GM18858 (cell line): ENCODE measurements around the gene PTX4.
"Not testable (repeated sequence)": the region's sequence is repeated elsewhere in the genome, so short reads cannot be mapped to it uniquely, and the experiment has no call there.

Experiments used
- ATAC-seq: cut with Tn5 transposase; IDR thresholded peaks from one replicate; pipeline ENCODE4 v1.9.1; 2021; ENCODE audit not compliant: unreplicated experiment

The PTX4 gene

GRCh38 chr16:1445518-1446203, 43.1 kb downstream of the PTX4 start:
- ATAC-seq = no peak

- no peak for ATAC-seq
Measured at GRCh38 chr16:1444730-1445517, 43.8 kb downstream of the PTX4 start.

DNA sequence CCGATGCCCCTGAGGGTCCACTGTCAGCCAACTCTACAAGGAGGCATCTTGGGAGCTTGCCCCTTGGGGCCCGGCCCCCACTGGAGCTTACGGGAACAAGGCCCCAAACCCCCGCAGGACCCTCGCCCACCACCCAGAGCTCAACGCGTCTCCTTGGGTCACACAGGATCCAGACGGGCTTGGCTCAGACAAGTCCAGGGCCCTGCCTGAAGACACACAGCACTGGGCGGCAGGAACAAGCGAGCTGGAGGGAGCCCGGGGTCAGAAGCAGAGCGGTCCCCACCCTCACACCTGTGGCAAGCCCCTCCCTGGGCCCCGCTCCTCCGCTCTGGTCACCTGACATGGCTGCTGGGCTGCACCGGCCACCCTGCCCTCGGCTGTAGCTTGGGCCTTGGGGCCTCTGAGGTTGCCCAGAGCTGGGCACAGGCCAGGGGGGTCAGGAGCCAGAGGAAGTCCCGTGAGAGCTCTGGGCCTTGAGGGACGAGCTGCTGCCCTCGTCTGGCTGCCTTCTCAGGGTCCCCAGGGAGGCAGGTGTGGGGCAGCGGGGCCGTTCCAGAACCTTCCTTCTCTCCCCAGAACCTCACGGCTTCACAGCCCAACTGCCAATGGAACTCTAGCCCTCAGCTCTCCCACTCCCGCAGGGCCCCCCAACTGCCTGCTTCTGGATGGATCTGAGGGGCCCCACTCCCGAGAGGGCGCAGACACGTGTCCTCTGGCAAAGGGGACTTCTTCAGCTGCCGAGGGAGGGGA, 44.6 kb downstream of the PTX4 start, which contains the start of gene CCDC154:
Gene CCDC154 (minus strand): TSS at position 577 of the 750 bp plus-strand sequence. CDS start 234 bp downstream, at position 343.
- no peak for ATAC-seq

- no peak for ATAC-seq
Measured at GRCh38 chr16:1443403-1443973, 45.3 kb downstream of the PTX4 start.

DNA sequence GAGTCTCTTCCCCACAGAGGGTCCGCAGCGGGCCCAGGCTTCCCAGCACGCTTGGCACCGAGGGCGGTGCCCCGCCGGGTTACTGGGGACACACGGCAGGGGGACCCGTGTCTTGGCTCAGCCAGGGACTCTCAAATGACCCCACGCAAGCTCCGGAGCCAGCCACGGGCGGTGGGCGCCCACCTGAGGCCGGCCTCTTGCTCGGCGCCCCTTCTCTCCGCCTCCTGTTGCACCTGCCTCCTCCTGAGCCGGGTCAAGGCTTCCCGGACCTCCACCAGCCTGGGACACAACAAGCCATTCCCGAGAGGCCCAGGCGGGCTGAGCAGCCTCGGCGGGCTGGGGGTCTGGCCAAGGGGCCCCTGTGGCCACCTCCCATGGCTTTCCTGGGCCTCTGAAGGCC, 46.0 kb downstream of the PTX4 start:
- no peak for ATAC-seq

DNA sequence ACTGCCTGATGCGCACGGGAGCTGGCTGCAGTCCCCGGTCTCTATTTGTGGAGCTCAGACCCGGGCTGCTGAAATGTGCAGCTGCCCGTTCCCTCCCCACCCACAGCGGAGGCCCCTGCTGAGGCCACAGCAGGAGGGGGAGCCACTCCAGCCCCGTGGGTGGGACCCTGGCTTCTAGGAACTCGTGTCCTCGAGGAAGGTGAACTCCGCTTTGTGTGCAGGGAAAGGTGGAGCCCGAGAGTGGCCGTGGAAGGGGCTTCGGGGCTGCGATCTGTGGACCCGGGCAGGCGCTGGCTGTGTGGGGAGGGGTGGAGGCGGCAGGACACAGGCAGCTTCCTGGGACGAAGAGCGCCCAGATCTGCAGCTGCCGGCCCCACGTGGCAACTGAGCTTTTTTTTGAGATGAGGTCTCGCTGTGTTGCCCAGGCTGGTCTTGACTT, 47.3 kb downstream of the PTX4 start:
- ATAC-seq = no peak

GRCh38 chr16:1439699-1440074, 49.1 kb downstream of the PTX4 start:
- not testable (repeated sequence) for ATAC-seq

DNA sequence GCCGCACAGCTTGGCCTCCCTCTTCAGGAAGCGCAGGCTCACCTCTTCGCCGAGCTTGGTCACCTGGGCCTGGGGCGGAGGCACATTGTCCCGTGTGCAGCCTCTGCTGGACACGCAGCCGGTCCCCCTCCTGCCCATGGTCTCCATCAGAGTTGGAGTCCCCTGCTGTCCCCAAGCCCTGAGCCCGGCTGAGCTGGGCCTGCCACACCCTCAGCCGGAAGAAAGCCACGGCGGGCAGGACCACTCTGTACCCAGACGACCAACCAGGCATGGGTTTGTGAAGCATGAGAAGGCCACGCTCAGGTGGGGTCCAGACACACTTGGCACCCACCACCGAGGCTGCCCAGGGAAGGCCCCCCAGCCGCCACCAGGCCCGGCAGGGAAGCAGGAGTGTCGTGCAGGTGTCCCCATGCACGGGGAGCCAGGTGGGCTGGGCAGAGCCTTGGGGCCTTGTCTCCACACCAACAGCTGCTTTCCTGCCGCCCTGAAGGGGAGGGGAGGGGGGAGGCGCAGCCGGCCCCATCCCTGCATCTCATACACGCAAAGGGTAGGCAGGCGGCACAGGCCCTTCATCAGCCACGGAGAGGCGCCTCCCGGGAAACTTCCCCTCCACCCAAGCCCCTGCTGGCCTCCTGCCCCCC, 49.6 kb downstream of the PTX4 start:
- no peak for ATAC-seq

GRCh38 chr16:1438229-1439057, 50.3 kb downstream of the PTX4 start:
- no peak for ATAC-seq

- no peak for ATAC-seq
Measured at GRCh38 chr16:1437606-1438005, 51.1 kb downstream of the PTX4 start.

DNA sequence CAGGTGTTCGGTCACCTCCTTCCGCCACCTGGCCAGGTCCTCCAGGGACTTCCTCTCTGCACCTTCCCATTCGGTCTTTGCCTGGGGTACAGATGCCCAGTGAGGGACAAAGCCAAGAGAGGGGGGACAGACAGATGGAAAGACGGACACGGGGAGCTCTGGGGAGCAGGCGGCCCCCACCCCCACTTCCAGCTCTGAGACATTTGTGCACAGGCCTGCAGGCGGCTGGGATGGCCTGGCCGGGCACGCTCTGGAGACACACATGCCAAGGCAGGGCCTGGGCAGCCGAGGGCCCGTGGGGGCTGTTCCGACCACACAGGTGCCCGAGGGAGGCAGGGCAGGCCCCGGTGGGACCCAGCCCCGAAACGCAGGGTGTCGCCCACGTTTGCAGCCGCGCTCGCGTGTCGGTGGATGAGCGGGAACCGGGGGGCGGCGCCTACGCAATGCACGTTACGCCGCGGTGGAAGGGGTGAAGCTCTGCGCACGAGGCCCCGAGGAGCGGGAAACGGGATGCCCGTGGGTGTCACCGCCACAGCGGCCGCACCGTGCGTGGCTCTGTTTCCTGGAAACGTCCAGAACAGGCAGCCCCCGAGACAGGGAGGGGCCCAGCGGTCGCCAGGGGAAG, 51.9 kb downstream of the PTX4 start:
- no peak for ATAC-seq

DNA sequence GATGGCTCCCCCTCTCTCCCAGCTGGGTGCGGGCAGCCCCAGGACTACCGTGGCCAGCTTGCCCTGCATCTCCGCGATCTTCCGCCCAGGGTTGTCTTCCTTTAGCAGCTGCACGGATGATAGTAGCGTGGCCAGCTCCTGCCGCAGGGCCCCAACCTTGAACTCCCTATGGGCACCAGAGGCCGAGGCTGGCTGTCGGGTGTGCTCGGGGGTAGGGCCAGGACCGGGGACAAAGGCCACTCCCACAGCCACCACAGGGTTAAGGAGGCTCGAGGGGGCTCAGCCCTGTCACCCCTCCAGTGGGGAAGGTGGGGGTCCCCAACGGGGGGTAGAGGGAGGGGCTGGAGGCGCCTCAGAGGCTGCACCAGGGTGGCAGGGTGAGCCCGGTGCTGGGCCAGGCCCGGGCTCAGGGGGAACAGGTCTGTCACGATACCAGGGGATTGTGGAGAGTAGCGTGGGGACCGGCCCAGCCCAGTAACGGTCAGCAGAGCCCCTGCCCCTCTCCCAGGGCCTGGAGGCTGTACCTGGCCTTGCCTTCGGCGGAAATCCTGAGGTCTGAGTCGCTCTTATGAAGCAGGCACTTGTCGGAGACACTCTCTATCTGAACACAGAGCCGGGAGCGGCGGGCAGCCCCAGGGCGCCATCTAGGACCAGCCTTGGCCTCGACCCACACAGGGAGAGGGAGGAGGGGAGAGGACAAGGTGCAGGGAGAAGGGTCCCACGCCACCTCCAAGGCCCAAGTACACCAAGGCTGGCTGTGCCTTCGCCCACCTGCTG, 52.6 kb downstream of the PTX4 start:
- no peak for ATAC-seq
